HG03378 (cell line): ENCODE data around the gene RPP14.
"Not testable (repeated sequence)": the region's sequence is repeated elsewhere in the genome, so short reads cannot be mapped to it uniquely, and the experiment has no call there.

ENCODE experiments used
- ATAC-seq: cut with Tn5 transposase; IDR thresholded peaks from one replicate; pipeline ENCODE4 v1.9.1; 2021; ENCODE audit warnings: mild to moderate bottlenecking, moderate library complexity; ENCODE audit not compliant: unreplicated experiment

The RPP14 gene

GRCh38 chr3:58305882-58306711 lies at the start of gene RPP14, which contains the start of gene HTD2:
RPP14 (plus strand) TSS chr3:58306245; CDS start chr3:58310330, 4,085 bp downstream.
HTD2 (plus strand) TSS chr3:58306520; CDS start chr3:58317614, 11,094 bp downstream.
- ATAC-seq: peak; percentile 86

DNA sequence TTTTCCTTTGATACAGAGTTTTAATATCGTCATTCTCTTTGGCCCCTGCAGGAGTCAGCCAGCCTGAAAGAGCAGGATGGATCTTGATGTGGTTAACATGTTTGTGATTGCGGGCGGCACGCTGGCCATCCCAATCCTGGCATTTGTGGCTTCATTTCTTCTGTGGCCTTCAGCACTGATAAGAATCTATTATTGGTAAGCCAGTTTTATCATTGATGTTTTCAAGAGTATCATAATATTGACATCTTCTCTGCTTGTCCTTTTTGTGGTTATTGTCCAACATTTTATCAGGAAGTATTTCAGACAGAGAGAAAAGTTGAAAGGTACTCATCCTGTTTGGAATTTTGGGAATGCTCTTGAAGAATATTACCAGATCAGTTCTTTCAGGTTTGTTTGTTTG lies 49.5 kb upstream of the RPP14 start:
- ATAC-seq: no peak

- ATAC-seq: no peak
These were observed 47.5 kb upstream of the RPP14 start for GRCh38 chr3:58258392-58259055.

GRCh38 chr3:58260261-58260731 lies 45.7 kb upstream of the RPP14 start:
- no peak for ATAC-seq

- no peak for ATAC-seq
These were observed 45.3 kb upstream of the RPP14 start for GRCh38 chr3:58260733-58261132.

DNA sequence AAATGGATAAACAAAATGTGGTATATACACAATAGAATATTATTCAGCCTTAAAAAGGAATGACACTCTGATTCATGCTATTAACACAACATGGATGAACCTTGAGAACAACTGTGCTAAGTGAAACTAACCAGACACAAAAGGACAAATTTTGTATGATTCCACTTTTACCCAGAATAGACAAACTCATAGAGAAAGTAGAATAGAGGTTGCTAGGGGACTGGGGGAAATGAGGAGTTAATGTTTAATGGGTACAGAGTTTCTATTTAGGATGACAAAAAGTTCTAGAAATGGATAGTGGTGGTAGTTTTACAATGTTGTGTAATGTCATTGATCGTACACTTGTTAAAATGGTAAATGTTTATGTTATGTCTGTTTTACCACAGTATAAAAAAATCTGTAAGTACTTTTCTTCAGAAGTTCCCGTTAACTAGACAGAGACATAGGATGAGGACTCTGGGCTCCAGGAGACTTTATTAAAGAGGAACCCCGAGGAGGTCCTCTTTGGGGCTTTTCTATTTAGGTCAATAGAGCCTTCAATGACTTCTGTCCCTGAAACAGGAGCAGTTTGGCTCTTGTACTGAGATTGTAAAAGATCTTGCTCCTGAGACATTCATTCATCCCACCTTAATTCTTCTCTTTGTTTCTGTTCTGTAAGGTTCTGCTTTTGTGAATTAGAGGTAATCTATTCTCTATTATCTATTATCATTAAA lies 43.9 kb upstream of the RPP14 start:
- ATAC-seq: peak; percentile 65

GRCh38 chr3:58266577-58266976 lies 39.5 kb upstream of the RPP14 start:
- no peak for ATAC-seq

- not testable (repeated sequence) for ATAC-seq
These were observed 38.5 kb upstream of the RPP14 start for GRCh38 chr3:58267543-58267942.

DNA sequence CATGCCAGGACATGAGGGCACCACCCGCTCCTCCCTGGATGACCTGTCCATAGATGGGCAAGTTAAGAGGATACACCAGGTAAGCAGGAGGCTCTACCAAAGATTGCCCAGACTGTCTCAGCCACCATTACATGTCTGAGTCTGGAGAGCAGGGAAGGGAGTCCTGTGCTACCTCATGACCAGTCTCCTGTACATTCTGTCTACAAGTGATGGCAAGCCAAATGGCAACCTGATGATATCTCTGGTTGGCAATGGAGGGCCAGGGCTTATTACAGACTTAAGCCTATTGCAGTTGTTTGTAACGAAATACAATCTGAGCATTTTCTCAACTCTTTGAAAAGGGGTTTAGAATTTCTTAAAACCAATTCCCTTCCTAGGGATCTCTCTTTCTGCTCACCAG lies 36.7 kb upstream of the RPP14 start:
- no peak for ATAC-seq

DNA sequence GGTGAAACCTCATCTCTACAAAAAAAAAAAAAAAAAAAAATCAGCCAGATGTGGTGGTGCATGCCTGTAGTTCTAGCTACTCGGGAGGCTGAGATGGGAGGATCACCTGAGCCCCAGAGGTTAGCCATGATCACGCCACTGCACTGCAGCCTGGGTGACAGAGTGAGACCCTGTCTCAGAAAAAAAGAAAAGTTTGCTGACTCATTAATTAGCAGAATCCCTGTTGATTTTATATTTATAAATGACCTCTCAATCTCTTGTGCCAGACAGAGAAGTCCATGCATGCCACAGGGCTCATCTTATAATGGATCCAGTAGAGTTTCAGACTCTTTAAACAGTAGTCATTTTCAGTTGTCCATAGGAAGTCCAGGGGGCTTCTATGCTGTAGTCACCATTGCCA lies 35.6 kb upstream of the RPP14 start:
- ATAC-seq: no peak

GRCh38 chr3:58271901-58272501 lies 34.0 kb upstream of the RPP14 start:
- no peak for ATAC-seq

- ATAC-seq: no peak
These were observed 33.2 kb upstream of the RPP14 start for GRCh38 chr3:58272891-58273290.

DNA sequence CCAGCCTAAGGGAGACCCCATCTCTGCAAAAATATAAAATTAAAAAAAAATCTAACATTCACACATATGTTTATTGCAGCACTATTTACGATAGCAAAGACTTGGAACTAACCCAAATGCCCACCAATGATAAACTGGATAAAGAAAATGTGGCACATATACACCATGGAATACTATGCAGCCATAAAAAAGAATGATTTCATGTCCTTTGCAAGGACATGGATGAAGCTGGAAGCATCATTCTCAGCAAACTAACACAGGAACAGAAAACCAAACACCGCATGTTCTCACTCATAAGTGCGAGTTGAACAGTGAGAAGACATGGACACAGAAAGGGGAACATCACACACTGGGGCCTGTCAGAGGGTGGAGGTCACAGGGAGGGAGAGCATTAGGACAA lies 32.7 kb upstream of the RPP14 start:
- ATAC-seq: not testable (repeated sequence)

DNA sequence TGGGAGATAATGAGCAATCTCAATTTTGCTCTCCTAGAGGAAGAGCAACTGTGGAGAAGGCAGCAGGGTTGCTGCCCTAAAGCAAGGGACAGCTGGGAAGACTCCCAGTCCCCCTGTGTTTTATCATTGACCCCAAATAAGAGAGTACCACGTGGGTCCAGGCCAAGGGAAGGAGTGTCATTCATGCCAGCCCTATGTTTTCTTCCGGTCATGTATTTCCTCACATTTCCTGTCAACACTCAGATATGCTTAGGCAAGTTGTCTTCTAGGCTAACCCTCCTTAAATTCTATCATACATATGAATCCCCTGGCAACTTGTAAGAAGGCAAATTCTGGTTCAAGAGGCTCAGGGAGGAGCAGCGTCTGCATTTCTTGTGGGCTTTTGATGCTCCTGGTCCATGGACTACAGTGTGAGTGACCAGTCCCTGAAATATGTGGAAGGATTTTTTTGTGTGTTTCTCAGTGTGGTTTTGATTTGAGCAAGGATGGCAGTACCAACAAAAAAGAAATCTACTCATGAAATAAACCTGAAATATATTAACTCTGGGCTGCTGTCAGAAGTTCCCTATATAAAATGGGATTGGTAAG lies 31.9 kb upstream of the RPP14 start:
- no peak for ATAC-seq

DNA sequence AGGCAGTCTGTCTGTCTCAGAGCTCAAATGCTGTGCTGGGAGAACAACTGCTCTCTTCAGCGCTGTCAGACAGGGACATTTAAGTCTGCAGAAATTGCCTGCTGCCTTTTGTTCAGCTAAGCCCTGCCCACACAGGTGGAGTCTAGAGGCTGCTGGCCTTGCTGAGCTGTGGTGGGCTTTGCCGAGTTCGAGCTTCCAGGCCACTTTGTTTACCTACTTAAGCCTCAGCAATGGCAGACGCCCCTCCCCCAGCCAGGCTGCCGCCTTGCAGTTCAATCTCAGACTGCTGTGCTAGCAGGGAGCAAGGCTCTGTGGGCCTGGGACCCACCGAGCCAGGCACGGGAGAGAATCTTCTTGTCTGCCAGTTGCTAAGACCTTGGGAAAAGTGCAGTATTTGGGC lies 25.0 kb upstream of the RPP14 start:
- ATAC-seq: no peak

DNA sequence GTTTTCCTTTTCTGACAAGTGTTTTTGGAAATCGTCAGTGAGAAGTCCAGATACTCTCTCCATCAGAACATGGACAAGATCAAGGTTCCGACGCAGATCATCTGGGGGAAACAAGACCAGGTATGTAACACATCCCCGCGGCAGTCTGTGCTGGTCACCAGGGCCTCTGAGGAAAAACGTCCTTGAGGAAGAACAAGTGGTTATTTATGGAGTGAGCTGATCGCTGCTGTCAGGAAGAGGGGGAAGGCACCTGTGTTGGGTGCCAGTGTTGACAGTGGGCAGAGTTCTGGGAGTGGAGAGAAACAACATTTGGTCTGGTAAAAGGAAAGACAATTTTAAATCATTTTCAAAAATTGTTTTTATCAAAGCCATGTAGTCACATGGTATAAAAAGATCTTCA lies 20.7 kb upstream of the RPP14 start:
- ATAC-seq: no peak

DNA sequence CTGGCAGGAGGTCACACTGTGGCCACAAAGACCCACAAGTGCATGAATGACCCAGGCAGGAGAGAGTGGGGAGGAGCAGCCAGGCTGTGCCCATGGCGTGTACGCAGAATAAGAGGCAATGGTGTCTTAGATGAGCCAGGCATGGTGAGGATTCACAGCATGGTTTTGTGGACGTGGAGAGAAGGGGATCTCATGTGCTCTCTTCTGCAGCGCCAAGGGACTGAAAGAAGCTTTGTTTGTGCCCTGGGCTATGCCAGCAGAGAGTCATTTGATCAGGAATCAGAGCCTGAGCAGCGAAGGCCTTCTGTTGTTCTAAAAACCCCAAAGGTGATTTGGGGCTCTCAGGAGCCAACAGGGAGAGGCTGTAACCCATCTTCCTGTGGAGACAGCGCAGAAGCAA lies 18.7 kb upstream of the RPP14 start:
- ATAC-seq: no peak

DNA sequence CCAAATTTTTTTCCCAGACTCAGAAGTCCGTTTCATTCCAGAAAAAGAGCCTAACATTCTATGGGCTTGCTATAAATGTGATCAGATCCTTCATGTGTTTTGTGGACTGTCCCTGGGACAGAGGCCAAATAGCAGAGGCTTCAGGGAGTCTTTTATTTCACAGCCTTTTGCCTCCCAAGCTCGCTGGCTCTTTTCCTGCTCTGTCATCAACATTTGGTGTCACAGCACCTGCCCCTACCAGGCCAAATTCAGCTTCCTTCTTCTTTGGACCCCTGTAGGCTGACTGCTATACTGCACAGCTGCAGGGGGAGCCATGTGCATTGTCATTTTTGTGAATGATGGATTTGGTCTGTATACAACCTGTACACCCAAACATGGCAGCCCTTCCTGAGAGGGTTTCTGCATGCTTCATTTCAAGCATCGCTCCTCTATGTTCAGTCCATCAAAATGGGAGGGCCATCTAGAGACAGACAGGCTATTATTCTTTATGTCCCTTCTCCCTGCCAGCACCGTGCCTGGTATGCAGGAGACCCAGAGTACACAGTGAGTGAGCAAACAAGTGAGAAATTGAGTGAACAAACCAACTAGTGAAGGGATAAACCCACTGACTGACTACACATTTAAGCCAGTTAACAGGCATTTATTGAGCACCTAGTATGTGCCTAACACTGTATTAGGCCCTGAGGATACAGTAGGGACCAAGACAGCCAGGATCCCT lies 17.9 kb upstream of the RPP14 start:
- ATAC-seq: no peak

DNA sequence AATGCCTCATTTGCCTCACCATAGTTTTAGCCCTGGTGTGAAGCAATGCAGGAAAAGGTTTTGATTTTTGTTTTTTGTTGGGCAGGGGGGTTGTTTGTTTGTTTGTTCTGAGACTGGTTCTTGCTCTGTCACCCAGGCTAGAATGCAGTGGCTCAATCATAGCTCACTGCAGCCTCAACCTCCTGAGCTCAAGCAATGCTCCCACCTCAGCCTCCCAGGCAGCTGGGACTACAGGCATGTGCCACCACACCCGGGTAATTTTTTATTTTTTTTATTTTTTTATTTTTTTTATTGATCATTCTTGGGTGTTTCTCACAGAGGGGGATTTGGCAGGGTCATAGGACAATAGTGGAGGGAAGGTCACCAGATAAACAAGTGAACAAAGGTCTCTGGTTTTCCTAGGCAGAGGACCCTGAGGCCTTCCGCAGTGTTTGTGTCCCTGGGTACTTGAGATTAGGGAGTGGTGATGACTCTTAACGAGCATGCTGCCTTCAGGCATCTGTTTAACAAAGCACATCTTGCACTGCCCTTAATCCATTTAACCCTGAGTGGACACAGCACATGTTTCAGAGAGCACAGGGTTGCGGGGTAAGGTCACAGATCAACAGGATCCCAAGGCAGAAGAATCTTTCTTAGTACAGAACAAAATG lies 17.0 kb upstream of the RPP14 start:
- ATAC-seq: not testable (repeated sequence)

DNA sequence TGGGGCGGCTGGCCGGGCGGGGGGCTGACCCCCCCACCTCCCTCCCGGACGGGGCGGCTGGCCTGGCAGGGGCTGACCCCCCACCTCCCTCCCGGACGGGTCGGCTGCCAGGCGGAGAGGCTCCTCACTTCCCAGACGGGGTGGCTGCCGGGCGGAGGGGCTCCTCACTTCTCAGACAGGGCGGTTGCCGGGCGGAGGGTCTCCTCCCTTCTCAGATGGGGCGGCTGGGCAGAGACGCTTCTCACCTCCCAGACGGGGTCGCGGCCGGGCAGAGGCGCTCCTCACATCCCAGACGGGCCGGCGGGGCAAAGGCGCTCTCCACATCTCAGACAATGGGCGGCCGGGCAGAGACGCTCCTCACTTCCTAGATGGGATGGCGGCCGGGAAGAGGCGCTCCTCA lies 15.6 kb upstream of the RPP14 start:
- ATAC-seq: not testable (repeated sequence)
